ENCODE measurements around the gene SLC34A1.

GRCh38 chr5:177356746-177357145 is 27.5 kb upstream of the SLC34A1 start:
- TF ChIP-seq POLR2AphosphoS5 (IDR thresholded peaks at IDR 0.05) (no peak), CTCF (IDR thresholded peaks at IDR 0.05) (no peak), EP300 (IDR thresholded peaks at IDR 0.05) (no peak)

Measured in esophagus muscularis mucosa (tissue), 4 donors.